ENCODE measurements around the gene TNFSF13.

The TNFSF13 gene

GRCh38 chr17:7552621-7553051 is 5.9 kb upstream of the TNFSF13 start:
- no peak for DNase-seq (ENCODE audit: low spot score)

- no peak for DNase-seq (ENCODE audit: low spot score)
Observed at GRCh38 chr17:7553356-7553755, 5.2 kb upstream of the TNFSF13 start.

- no peak for DNase-seq (ENCODE audit: low spot score)
Observed at GRCh38 chr17:7555320-7555948, 3.1 kb upstream of the TNFSF13 start.

GRCh38 chr17:7556627-7557026 is 1.9 kb upstream of the TNFSF13 start:
- DNase-seq (ENCODE audit: low spot score): no peak

GRCh38 chr17:7557147-7557764 is 1.3 kb upstream of the TNFSF13 start:
- DNase-seq (ENCODE audit: low spot score): no peak

- DNase-seq (ENCODE audit: low spot score): no peak
Observed at GRCh38 chr17:7557775-7558543, 591 bp upstream of the TNFSF13 start.

GRCh38 chr17:7559320-7560171 is 996 bp downstream of the TNFSF13 start:
- no peak for DNase-seq (ENCODE audit: low spot score)

- DNase-seq (ENCODE audit: low spot score): peak; percentile 76
Observed at GRCh38 chr17:7560172-7561027, 1.9 kb downstream of the TNFSF13 start.

- DNase-seq (ENCODE audit: low spot score): peak; percentile 91
Observed at GRCh38 chr17:7561028-7561575, 2.6 kb downstream of the TNFSF13 start.

- DNase-seq (ENCODE audit: low spot score): peak; percentile 93
Observed at GRCh38 chr17:7561589-7562207, 3.1 kb downstream of the TNFSF13 start, which contains the start of gene SENP3. Gene SENP3 (plus strand): TSS chr17:7561919. CDS start chr17:7563077, 1,158 bp downstream.

- DNase-seq (ENCODE audit: low spot score): no peak
Observed at GRCh38 chr17:7562208-7562605, 3.7 kb downstream of the TNFSF13 start.

- DNase-seq (ENCODE audit: low spot score): no peak
Observed at GRCh38 chr17:7563115-7563869, 4.7 kb downstream of the TNFSF13 start.

GRCh38 chr17:7569571-7569970 is 11.0 kb downstream of the TNFSF13 start:
- DNase-seq (ENCODE audit: low spot score): no peak

- no peak for DNase-seq (ENCODE audit: low spot score)
Observed at GRCh38 chr17:7570351-7570750, 11.8 kb downstream of the TNFSF13 start.

- DNase-seq (ENCODE audit: low spot score): no peak
Observed at GRCh38 chr17:7572338-7572587, 13.7 kb downstream of the TNFSF13 start.

- peak; percentile 96 for DNase-seq (ENCODE audit: low spot score)
Observed at GRCh38 chr17:7572588-7573323, 14.2 kb downstream of the TNFSF13 start.

- DNase-seq (ENCODE audit: low spot score): peak; percentile 73
Observed at GRCh38 chr17:7573324-7574080, 15.0 kb downstream of the TNFSF13 start.

GRCh38 chr17:7574176-7574953 is 15.8 kb downstream of the TNFSF13 start:
- no peak for DNase-seq (ENCODE audit: low spot score)
